Stimulated activated CD4-positive, alpha-beta T cell treated with anti-CD3 and anti-CD28 coated beads, Interleukin-4, amount 100 ng/mL, for 4 hours (primary cell): ENCODE measurements around the gene RPGRIP1L.

ENCODE experiments used
- DNase-seq, 2 experiments: peaks; one replicate each; pipeline ENCODE4 v3.0.0-alpha.2; 2020

The RPGRIP1L gene

DNA sequence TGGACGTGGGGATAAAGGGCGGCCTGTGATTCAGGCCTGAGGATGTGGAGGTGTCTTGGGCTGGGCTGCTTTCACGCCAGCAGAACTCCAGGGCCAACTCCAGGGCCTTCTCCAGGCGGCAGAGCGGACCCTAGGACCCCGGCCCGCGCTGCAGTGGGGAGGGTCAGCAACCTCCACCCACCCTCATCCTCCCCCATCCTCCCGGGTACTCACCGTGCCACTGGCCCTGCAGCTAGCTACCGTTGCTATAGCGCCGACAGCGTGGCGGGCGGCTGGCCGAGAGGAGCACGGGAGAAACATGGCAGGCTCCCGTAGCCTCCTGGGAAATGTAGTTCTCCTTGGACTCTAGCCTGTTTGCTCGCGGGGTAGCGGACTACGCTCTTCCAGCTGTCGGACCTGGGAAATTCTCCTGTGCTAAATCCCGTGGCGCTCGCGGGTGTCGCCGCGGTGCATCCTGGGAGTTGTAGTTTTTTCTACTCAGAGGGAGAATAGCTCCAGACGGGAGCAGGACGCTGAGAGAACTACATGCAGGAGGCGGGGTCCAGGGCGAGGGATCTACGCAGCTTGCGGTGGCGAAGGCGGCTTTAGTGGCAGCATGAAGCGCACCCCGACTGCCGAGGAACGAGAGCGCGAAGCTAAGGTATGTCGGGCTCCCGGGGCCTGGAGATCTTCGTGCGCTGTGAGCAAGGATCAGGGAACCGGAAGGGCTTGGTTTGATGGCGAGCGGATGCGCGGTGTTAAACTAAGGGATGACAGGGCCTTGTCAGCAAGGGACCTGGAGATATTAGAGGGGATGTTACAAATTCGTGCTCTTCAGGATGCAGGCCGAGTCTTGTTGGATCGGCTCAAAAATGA is at the start of gene RPGRIP1L, which contains the start of gene FTO:
RPGRIP1L (minus strand) TSS at position 270 of the 855 bp plus-strand sequence. CDS start 3,136 bp downstream, outside the sequence.
FTO (plus strand) TSS at position 567 of the 855 bp plus-strand sequence.
- DNase-seq = peak; percentile 94 to 97

GRCh38 chr16:53753431-53753830 is 49.8 kb upstream of the RPGRIP1L start:
- no peak for DNase-seq

GRCh38 chr16:53752560-53752959 is 48.9 kb upstream of the RPGRIP1L start:
- DNase-seq = no peak

- no peak for DNase-seq
Measured at GRCh38 chr16:53745753-53746266, 42.2 kb upstream of the RPGRIP1L start.

- DNase-seq = no peak
Measured at GRCh38 chr16:53745086-53745485, 41.4 kb upstream of the RPGRIP1L start.

GRCh38 chr16:53744449-53744848 is 40.8 kb upstream of the RPGRIP1L start:
- peak in 1 of 2 experiments; percentile 38 for DNase-seq

- DNase-seq = no peak
Measured at GRCh38 chr16:53743149-53743566, 39.5 kb upstream of the RPGRIP1L start.

DNA sequence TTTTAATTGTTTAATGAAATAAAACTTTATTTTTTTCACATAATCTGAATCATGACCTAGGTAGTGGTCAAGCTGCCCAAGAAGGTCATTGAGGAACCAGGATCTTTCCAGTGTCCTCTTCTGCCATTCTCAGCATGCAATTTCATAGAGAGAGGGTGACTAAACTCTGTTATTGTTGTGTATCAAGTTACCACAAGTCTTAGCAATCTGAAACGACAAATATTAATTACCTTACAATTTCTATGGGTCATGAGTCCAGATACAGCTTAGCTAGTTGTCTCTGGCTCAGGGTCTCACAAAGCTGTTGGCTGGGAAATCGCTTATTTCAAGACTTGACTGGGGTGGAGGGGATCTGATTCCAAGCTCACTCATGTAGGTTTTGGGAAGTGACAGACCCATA is 37.9 kb upstream of the RPGRIP1L start:
- no peak for DNase-seq

DNA sequence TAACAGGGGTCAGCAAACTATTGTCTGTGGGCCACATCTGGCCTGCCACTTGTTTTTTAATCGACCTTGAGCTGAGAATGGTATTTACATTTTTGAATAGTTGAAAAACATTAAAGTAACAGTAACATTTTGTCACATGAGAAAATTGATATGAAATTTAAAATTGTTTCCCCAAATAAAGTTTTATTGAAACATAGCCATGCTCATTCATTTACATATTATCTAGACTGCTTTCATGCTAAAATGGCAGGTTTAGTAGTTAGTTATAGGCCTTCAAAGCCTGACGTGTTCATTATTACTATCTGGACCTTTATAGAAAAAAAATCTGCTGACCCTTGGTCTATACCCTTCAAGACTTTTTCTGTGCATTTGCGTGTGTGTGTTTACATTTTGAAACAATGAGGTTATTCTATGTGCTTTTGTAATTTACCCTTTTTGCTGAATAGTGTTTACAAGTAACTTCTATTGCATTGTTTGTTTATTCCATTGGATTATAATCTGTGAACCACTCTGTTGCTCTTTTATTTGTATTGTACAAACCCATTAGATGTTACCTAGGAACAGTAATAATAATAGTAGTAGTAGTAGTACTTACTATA is 37.4 kb upstream of the RPGRIP1L start:
- no peak for DNase-seq

DNA sequence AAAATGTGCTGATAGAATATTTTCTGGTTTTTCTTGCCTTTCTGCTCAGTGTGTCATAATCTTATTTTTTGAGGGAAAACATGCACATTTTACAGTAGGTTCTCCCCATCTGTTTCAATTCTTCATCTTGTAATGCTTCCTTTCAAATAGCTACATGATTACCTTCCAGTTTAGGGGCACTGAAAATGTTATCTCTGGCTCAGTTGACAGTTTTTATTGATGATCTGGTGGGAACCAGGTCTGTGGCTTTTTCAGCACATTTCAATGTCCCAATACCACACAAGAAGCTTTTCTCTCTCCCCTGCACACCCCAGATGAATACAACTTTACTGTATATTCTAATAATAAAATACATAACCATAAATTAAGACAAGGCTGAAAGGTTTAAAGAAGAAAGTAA is 36.8 kb upstream of the RPGRIP1L start:
- DNase-seq = no peak

DNA sequence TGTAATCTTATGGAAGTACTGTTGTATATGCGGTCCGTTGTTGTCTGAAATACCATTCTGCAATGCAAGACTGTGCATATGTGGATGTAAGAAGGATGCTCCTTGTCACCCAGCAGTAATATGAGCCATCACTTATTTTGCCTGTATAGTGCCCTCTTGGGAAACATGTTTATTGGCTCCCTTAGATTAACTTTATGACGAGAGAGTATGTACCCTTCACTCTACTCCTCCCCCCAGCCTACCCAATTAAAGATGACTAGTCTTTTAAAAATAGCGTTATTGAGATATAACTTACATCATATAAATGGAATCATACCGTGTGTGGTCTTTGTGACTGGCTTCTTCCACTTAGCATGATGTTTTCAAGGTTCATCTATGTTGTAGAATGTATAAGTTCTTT is 33.9 kb upstream of the RPGRIP1L start:
- no peak for DNase-seq

GRCh38 chr16:53736297-53736696 is 32.6 kb upstream of the RPGRIP1L start:
- no peak for DNase-seq

GRCh38 chr16:53734908-53735307 is 31.2 kb upstream of the RPGRIP1L start:
- no peak for DNase-seq

DNA sequence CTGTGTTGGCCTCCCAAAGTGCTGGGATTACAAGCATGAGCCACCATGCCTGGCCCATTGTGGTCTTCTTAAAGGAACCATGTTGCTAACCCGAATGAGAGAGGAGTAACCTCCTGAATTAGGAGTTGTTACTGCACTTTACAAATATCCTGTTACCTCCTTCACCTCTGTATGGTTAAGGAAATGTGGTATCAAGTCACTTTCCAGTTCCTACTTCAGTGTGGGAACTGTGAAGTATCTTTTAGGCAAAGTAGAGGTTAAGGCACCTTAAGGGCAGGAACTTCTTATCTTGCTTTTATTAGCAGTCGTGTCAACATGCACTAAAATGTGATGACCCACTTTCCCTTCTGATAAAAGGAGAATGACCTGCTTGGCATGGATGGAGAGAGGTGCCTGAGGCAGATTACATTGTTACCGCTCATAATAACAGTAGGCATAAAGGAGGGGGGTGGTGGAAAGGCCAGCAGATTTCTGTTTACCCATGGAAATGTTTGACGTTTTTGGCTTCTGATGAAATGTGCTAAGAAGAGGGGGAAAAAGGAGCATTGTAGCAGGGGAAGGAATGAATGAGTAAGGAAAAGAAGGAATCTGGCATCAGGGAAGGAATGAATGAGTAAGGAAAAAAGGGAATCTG is 28.8 kb upstream of the RPGRIP1L start:
- no peak for DNase-seq

DNA sequence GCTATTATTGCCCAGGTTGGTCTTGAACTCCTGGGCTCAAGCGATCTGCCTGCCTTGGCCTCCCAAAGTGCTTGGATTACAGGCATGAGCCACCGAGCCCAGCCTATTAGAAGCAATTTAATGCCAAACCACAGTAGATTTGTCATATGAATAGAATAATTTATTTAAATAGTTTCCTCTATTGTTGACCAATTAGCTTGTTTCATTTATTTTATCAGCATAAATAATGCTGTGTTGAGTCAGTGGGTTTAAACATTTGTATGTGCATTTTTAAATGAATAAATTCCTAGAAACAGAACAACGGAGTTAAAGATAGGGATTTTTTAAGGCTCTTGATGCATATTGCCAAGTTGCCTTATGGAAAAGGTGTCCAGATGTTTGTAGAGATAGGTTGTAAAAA is 27.0 kb upstream of the RPGRIP1L start:
- DNase-seq = no peak

DNA sequence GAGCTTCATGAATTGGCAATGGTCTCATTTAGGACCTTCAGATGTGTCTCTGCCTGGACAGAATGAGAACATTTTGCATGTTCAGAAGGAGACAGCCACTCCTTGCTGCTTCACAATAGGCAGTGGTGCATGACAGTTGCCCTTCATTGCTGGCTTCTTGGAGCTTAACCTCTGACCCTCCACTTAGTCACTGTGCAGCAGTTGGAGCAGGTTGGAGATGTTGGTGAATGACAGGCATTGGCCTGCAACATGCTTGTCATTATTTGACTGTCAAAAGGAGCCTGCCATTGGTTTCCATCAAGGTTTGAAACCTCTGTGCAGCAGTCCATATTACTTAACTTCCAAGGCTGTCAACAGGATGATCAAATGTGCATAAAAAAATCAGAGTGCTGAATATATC is 23.0 kb upstream of the RPGRIP1L start:
- no peak for DNase-seq

DNA sequence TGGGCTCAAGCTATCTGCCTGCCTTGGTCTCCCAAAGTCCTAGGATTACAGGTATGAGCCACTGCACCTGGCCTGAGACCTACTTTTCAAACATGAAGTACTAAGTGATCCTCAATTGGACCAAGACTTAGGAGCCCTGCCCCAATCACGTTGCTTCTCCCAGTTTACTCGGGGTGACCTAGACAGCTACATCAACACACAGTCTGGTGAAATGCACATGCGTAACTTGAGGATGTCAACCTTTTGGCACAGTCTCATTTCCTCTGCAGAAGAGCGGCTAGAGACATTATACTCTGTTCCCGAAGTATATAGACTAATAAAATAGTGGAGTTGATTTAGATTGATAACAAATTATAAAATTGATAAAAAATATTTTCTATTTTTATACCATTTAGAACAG is 17.4 kb upstream of the RPGRIP1L start:
- DNase-seq = no peak

DNA sequence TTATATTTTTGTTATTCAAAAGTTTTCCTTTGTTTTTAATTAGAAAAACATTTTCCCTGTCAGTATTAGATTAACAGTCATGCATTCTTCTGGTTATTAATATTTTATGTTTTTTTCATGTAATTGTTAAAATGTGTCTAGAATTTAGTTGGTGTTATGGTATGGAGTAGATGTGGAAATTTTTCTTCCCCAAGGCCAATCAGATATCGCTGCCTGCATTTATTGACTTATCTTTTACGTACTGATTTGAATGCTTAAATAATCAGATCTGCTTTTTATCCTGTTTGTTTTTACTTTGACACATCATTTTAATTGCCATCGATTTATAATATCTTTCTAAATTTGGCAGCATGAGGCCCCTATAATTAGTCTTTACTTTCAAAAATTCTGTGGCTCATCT is 13.9 kb upstream of the RPGRIP1L start:
- no peak for DNase-seq

DNA sequence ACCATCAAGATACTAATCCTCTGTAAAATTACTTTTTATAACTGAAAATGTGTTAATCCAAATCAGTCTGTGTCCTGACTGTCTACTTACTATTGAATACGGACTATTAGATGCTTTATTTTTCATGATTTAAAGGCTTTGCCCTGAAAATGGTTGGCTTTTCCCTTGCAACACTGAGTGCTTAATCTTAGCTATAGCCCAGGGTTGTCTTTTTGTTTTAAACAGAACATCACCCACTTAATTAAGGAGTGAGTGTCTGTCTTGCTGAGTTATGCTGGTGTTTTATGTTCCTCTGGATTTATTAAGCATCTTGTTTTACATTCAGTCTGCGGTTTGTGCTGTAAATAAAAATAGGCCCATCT is 11.3 kb upstream of the RPGRIP1L start:
- no peak for DNase-seq

- DNase-seq = no peak
Measured at GRCh38 chr16:53714205-53715022, 10.8 kb upstream of the RPGRIP1L start.

DNA sequence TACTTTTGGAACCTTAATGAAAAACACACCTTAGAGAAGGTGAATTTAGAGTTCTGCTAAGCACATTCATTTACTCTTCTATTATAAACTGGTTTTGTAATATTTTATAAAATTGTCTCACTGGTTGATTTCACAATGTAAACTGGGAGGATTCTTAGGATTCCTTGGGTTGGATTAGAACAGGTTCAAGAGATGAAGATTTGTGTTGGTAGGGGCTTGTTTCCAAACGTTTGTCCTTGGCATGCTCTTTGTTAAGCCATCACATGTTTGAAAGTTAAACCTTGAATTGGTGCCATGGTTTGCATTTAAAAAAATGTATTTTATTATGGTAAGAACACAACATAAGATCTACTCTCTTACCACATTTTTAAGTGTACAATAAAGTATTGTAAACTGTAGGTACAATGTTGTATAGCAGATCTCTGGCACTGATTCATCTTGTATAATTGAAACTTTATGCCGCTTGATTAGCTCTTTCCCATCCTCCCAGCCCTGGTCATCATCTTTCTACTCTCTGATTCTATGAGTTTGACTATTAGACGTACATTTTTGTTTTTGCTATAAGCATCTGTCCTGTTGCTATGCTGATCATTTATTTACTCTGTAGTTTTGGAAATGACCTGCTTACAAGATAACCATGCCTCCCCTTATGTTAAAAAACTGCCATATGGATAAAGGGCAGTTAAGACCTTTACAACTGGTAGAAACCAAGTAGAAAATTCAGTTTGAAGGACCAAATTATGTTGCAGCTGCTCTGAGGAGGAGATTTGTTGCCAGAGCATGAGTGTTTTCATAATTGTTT is 9.9 kb upstream of the RPGRIP1L start:
- DNase-seq = no peak

GRCh38 chr16:53712065-53712464 is 8.4 kb upstream of the RPGRIP1L start:
- DNase-seq = no peak
